Stimulated activated CD8-positive, alpha-beta memory T cell treated with anti-CD3 and anti-CD28 coated beads, Interleukin-2, amount 100 ng/mL, for 1 hour (primary cell): ENCODE data around the gene METTL23.
"Not testable (repeated sequence)": the region's sequence is repeated elsewhere in the genome, so short reads cannot be mapped to it uniquely, and the experiment has no call there.

ENCODE experiments used
- DNase-seq, 2 donors: peaks; one replicate each; pipeline ENCODE4 v3.0.0-alpha.2; 2020; ENCODE audit warnings: low read depth in 2 of 2

Gene METTL23

DNA sequence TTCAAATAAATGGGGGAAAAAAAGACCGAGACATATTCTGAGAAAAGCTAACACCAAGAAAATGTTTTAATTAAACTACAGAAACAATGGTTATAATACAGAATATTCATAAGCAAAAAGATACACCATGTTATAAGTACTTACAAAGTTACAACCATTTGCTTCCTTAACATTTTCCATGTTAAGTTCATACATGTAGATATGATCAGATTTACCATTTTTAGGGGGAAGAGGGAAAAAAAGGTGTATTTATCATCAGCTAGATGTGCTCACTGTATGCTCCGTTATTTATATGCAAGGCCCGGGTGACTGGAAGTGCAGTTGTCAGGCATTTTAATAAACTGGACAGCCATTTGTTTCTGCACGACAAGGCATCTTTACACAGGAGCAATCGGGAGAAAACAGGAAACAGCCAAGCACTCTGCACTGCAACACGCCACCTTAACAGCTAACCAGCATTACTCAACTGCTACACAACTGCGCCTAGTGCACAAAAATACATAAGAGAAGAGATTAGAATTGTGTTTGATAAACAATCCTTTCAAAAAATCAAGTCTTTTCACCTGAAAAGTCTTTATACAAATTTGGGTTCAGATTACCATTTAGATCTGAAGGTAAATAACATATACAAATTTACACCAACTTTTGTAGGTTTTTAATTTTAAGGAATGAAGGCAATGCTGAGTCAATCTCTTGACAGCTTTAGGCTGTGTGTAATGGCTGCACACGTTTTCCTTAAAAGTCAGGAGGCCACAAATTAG lies 7.6 kb downstream of the METTL23 start:
- no peak for DNase-seq

DNA sequence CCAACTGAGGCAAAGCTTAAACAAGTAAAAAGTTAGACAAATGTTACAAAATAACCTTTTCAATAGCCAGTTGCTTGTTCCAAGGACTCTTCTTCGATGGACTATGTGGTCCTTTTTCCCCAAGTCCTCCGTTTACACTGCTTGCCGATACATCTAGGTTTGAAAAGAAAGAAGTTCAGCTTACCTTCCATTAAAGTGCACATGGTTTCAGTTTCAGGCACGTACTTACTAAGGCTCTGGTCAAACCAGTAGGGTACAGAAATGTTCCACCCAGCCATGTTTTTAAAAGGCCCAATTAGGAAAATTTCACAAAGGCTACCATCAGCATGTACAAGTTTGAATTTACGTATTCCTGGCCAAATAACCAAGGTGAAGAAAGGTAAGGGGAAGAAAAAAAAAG lies 8.4 kb downstream of the METTL23 start:
- no peak for DNase-seq

DNA sequence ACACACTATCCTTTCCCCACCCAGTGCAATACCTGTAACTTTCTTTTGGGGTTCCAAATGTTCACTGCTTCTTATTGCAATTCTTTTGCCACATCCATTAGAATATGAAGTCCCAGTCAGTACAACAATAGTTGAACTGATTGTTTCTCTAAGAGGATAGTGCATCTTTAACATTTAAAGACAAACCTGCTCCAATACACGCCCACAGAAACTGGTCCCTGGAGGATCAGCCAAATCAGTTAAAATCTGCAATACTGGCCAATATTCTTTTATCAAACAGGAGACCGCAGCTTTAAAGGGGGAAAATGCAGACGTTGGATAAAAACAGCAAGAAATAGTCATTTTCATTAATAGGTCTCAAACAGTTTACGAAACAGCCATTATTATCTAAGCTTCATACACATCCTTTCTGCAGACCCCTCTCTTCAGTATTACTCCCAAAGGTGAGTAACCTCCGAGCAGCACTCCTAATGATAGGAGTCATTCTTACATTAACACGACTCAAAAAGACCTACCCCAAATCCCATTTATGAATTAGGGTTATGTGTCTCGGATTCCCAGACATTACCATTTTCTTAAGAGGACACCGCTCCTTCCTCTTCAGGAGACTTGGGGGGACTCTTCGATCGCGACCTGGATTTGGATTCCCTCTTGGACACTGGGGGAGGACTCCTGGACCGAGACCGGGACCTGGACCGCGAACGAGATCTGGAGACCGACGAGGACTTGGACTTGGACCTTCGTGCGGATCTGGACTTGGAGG lies 9.1 kb downstream of the METTL23 start:
- DNase-seq: no peak

DNA sequence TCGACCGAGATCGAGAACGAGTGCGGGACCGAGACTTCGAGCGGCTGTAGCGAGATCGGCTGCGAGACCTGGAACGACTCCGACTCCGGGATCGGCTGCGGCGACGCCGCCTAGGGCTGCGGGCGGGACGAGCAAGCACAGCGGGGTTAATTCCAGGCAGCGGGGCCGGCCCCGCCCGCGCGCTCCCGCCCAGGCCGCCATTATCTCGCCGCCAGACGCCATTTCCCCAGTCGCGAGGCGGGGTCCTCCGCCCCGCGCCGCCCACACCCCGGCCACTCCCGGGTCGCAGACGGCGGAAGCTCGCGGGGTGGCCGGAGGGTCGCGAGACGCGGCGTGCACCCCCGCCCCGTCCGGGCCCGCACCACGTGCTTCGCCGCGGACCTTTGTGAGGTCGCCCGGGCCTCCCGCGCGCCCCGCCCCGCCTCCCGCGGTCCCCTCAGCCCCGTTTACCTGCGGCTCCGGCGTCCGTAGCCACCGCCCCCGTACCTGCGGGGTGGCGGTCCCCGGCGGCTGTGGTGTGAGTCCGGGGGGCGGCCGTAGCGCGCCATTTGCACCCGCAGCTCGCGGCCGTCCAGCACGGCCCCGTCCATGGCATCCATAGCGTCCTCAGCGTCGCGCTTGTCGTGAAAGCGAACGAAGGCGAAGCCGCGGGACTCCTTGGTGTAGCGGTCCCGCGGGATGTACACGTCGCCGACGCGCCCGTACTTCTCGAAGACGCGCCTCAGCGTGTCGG lies 9.9 kb downstream of the METTL23 start:
- peak; percentile 45 to 47 for DNase-seq

DNA sequence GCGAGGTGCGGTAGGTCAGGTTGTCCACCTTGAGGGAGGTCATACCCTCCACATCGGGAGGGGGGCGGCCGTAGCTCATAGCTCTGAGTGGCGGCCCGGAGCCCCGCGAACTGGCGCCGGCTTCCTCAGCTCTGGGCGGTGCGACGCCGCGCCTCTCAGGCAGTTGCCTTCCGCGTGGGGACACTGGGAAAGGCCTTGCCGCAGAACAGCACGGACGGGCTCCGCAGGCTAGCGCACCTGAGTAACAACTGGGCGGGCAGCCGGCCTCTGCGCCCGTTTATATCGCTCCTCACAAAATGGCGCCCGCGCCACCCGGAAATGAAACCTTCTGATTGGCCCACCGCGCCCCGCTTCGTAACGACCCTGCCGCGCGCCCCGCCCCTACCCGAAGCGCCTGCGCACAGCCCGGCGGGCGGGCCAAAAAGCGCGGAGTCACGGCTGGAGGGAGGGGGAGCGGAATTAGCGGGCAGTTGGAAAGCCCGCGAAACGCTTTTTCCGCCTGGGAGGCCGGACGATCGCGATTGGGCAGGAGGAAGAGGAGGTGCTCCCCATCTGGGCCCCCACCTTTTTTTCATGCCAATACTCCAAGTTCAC lies 10.5 kb downstream of the METTL23 start, which contains the start of gene SRSF2:
Gene SRSF2, minus strand, starts transcription at position 250 of the 594 bp plus-strand sequence. Its CDS starts 171 bp downstream, at position 79.
- peak; percentile 97 for DNase-seq

DNA sequence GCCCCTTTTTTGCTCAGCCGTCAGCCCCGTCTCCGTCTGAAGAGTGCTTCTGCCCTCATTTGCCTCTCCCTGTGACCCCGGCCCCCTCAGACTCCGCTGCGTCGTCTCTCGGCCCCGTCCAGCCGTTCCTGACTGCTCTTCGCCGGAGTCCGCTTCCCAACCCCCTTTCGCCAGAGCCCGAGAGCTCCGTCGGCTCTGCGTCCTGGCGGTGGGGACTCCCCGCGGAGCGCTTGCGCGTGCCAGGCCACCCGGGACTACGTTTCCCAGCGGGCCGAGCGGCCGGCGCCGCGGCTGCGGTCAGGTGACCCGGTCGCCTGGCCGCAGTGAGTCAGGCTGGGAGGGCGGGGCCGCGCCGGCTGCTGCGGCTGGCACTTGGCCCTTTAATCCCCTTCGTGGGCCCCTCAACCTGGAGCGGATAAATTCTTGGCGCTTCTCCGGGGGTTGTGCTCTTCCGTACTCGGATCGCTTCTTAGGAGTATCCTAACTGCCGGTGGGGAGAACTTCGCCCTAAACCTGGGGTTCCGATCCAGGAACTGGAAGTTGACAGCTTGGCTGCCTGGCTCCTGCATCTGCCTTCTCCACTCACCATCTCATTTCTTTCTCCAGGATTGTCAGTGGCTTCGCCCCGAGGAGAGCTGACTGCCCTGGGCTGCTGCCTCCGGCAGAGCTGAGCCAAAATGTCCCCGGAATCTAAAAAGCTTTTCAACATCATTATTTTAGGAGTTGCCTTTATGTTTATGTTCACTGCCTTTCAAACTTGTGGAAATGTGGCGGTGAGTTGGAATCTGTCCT lies 11.2 kb downstream of the METTL23 start, which contains the start of gene MFSD11:
Gene MFSD11, plus strand, starts transcription at position 444 of the 792 bp plus-strand sequence. Its CDS starts 234 bp downstream, at position 678.
- peak; percentile 85 to 87 for DNase-seq

DNA sequence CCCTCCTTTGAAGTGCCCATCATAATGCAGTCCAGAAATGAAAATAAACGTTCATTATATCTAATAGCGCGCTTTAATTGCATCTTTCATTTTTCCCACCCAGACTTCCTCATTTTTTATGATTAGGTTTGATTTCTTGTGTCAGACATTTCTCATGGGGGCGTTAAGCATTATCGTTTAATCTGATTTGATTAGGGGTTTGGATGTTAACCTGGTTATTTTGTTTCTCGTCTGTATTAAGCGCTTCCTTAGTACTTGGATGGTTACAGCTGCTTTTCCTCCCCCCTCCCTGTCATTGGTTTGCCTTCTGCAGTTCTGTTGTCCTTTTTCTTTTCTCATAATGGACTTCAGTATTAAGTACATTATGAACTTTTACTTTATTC lies 11.8 kb downstream of the METTL23 start:
- no peak for DNase-seq

DNA sequence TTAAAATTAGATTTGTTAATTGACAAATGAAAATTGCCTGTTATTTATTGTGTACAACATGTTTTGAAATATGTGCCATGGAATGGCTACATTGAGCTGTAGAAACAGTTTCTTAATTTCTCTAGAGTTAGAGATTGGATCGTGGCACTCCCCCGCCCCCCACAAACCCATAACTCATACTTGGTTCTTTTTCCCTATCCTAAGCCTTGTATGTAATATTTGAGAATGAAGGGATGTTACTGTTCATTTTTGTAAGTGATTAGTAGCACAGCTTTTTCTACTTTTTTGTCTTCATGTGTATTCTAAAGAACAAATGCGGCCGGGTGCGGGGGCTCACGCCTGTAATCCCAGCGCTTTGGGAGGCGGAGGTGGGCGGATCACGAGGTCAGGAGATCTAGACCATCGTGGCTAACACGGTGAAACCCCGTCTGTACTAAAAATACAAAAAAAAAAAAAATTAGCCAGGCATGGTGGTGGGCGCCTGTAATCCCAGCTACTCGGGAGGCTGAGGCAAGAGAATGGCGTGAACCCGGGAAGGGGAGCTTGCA lies 13.0 kb downstream of the METTL23 start:
- not testable (repeated sequence) for DNase-seq

DNA sequence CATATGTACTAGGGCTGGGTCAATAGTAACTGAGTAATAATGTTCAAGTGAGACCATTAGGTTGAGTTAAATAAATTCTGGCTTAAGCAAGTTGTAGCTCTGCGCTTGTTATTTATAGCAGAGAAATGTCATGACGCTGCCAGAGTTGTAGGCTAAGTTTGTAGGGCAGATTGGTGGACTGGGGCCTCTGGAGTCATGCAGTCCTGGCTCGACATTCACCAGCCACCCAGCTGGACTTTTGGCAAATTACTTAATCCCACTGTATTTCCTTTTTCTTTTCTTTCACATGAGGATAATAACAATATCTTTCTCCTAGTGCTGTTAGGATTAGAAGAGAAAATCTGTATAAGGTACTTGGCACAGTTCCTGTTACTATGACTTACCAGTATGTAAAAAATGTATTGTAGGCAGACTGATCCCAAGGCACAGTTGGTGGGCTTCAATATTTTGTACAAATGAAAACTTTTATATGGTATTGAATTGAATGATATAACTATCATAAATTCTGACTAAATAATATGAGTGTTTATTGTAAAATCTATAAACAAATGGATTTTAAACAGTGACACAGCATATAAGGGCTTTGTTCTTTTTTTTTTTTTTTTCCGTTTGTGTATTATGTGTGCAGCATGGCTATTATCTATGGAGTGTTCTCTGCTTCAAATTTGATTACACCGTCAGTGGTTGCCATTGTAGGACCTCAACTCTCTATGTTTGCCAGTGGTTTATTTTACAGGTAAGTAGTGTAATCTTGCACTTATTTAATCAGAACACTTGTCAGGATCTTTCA lies 13.9 kb downstream of the METTL23 start:
- DNase-seq: no peak

DNA sequence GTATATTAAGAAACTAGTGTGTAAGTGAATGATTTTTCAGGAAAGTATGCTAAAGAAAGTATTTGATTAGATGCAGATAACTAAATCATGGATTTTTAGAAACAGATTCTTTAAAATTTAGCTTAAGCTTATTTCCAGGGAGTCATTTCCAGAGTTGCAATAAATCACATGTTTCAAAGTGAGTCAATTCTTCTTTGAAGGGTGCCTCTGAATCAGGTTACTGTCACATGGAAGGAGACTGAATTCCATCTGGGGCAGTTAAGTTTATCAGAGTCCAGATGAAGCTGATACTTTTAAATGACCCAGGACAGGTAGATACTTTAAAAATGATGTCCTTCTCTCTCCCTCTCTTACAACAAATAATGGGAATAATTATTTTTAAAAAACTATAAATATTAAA lies 16.3 kb downstream of the METTL23 start:
- no peak for DNase-seq

DNA sequence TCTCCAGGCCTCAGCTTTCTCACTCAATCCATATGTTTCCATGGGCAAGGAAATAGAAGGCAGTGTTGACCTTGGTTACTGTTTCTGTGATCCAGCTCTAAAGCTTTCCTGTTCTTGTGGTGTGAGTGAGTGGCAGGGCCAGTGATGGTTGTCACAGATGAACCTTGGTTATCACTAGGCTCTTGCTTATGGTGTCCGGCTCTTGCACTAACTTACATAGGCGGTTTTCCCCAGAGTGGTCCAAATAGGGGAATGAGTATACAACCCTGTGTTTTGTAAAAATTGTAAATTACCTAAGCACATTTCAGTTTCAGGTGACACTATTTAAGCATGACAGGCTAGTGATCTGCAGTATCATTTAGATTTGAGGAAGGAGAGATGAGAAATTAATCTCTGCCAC lies 18.1 kb downstream of the METTL23 start:
- no peak for DNase-seq

DNA sequence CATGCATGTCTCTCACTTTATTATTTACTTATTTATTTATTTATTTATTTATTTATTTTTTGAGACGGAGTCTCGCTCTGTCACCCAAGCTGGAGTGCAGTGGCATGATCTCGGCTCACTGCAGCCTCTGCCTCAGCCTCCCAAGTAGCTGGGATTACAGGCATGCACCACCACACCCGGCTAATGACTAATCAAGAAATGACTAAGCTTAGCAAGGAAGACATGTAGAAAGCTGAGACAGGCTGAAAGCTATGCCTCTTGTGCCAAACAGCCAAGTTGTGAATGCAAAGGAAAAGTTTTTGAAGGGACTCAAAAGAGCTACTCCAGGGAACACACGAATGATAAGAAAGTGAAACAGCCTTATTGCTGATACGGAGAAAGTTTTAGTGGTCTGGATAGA lies 19.1 kb downstream of the METTL23 start:
- DNase-seq: not testable (repeated sequence)

DNA sequence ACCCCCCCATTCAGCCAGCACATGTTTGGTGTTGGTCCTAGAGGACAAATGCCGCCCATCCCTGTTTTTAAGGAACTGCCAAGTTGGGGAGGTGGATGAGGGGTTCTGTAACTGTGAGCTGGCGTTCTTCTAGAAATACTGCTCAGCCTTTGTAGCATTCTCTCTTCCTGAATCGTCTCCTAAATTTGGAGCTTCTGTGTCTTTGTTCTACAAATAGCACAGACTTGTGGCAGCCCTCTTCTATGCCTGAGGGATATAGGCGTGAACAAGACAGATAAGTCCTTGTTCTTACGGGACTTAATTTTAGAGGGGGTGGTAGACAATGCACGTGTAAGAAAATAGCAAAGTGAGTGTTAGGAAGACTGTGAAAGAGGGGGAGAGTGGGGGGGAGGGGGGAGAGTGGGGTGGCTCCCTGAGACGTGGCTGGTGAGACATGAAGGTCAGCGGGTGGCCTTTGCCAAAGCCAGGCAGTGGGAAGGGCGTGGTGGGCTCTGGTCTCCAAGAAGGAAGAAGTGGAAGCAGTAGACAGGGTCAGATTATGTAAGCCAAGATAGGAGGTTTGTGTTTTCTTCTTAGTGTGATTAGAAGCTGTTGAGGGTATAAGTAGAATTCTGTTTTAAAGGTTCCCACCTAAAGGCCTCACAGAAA lies 21.2 kb downstream of the METTL23 start:
- no peak for DNase-seq

DNA sequence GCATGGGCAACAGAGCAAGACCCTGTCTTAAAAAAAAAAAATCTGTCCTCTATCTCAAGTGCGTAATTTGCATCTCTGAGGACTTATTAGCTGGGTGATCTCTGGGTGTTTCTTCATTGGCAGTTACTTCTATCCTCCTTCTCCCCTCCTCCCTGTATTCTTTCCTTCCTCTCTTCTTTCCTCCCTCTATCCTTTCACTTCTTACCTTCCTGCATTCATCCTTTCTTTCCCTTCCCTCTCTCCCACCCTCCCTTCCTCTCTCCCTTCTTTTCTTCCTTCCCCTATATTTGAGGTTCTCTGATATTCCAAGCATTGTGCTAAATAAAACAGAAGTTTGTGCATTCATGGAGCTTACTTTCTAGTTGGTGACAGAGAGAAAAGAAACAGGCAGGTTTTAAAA lies 22.0 kb downstream of the METTL23 start:
- DNase-seq: no peak

DNA sequence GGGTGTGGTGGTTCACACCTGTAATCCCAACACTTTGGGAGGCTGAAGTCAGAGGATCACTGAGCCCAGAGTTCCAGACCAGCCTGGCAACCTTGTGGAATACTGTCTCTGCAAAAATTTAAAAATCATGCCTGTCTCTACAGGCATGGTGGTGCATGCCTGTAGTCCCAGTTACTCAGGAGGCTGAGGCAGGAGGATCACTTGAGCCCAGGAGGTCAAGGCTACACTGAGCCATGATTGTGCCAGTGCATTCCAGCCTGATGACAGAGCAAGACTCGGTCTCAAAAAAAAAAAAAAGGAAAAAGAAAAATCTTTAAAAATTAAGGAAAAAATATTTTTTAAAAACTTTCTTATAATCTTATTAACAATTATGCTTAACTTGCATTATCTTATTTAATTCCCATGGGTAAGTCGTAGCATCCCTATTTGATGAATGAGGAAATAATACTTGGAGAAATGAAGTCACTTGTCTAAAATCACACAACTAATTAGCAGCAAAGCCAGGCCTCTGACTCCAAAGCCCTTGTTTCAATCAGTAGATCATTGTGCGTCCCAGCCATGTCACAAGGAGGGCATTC lies 24.9 kb downstream of the METTL23 start:
- no peak for DNase-seq

DNA sequence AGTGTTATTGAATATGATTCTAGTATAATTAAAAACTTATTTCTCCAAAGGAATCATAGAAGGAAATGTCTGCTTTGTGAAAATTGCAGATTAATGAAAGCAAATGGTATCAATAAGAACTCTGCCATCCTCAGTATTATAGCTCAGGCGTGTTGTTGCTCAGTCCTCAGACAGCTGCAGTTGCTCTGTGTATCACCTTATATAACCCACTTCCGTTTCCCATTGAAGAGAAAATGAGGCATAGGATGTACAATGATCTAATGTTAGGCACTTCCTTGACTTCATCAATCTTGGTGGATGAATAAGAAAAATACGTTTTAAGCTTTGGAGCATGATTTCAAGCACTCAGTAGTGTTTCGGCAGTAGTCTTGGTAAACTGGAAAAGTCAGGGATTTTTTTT lies 25.4 kb downstream of the METTL23 start:
- no peak for DNase-seq

DNA sequence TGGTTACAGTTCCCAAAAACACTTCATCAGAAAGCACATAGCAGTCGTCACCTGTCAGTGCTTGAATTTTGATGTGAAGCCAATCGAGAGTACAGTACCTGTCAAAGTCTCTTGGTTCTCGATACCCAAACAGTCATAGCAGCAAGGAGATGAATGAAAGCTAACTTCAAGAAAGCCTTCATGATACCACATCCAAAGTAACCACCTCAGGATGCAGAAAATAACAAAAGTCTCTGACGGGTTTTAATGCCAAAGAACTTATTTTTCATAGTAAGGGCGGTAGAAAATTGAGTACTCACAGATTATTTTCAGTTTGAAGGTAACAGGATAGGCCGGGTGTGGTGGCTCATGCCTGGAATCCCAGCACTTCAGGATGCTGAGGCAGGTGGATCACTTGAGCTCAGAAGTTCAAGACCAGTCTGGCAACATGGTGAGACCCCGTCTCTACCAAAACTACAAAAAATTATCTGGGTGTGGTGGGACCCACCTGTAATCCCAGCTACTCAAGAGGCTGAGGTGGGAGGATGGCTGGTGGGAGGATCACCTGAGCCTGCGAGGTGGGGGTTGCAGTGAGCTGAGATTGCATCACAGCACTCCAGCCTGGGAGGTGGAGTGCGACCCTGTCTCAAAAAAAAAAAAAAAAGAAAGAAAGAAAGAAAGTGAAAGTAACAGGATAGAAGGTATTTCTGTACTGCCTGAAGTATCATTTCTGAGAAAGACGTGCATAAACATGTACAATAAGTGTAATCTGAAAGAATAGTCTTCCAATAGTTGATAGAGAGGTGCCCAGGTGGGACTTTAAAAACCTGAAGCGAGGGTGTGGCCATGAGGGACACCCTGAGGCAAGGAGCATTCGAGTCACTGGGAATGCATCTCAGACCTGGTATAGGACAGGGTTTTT lies 26.7 kb downstream of the METTL23 start:
- no peak for DNase-seq

DNA sequence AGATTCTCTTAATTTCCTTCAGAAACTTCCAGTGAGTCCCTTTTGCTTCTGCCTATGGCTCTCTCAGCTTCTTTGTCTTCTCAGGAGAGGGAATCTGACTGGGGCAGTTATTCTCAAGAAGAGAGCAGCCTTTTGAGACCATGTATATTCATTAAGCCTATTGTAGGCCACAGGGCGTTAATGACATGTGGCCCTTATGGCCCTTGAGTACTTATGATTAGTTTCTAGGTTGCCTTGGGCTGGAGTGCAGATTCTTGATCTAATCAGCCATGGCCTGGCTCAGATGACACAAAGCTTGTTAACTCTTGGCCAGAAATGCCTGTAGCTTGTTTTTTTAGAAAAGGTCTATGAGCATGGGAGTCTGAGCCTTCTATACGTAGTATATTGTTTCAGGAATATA lies 28.6 kb downstream of the METTL23 start:
- DNase-seq: no peak
